ENCODE results near the gene SYNPO2. TPM values are rescaled to one million over a fixed set of nuclear protein-coding genes. Genes with fewer than 3 reads are reported as not detected.

The SYNPO2 gene
- total and polyA plus RNA-seq, 10 of the 15 experiments (the other 5 are each of a cell fraction or from before 2014, with no cell fraction given) = 0.04 to 0.34 (median 0.28) TPM

DNA sequence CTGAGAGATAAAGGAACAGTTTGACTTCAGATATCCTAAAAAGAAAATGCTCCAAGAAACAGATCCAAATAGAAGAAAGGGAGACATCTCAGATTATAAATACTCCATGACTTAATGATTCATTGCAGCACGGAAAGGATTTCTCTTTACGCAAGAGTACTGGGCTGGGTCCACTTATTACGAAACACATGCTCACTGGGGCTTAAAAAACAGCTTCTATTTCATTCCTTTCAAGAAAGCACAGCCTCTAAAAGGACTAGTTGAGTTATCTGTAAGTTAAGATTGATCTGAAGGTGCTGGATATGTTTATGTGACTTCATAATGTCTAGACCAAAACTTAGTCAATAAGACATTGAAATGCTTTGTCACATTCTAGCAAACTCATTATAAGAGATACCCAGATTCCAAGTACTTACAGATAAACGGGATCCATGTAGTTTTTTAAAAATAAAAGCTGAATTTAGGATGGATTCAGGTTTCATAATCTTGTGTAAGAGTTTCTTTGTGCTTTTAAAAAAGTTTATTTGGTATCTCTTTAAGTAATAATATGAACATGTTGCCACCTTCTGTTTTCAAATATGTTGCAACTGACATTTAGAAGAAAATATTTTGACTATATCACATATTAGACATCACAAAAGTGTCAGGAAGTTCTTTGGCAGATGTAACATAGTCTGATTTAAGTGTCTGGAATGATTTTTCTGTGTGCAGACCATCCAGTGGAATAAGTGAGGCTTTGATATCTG, 137.4 kb downstream of the SYNPO2 start:
- no peak for FAIRE-seq
- no peak overlapping the region for H2AFZ ChIP-seq (ENCODE audit: control insufficient read depth, low read depth, low read length)
- no TSS peak for BruUV-seq (replicated peaks)
- no peak overlapping the region for H3K27ac ChIP-seq (ENCODE audit: control insufficient read depth, insufficient read depth)
- no peak for ATAC-seq
- no peak overlapping the region for H3K9ac ChIP-seq (ENCODE audit: control insufficient read depth, insufficient read depth, low read length)
- 19% methylated on average over 4 of the region's 4 CpGs for WGBS (ENCODE audit: insufficient coverage, insufficient replicate concordance, low lambda C conversion rate, missing lambda C conversion rate)
- no peaks in the 10 kb centered on the region for H3K9me3 ChIP-seq (replicated peaks; ENCODE audit: control insufficient read depth, insufficient read depth, low read length)
- no peaks in the 10 kb centered on the region for H4K20me1 ChIP-seq (ENCODE audit: control insufficient read depth, insufficient read depth)
- no peaks in the 10 kb centered on the region for H3K4me1 ChIP-seq (ENCODE audit: control insufficient read depth, insufficient read depth, low read length)
- H3K27me3 ChIP-seq (replicated peaks in 1 of 2; ENCODE audit: control insufficient read depth in 2 of 2, insufficient read depth in 2 of 2, low read length in 1 of 2) = no peaks in the 10 kb centered on the region
- H3K4me2 ChIP-seq (ENCODE audit: control insufficient read depth, insufficient read depth) = no peak overlapping the region
- ChIA-PET POLR2A (no interaction called here), CTCF (interaction anchor here (0.6 to 1.7 kb wide), 4 partner anchors 13 to 258 kb away, joined by 3 to 6 read pairs (median 4); no protein-coding TSS in a partner anchor), RAD21 (ENCODE audit: unreplicated experiment) (no interaction called here), SMC1A (ENCODE audit: uncharacterized antibody, unreplicated experiment) (interaction anchor here (0.9 to 1.8 kb wide), 6 partner anchors 9 to 252 kb away, joined by 3 to 7 read pairs (median 4); no protein-coding TSS in a partner anchor)
- no peaks in the 10 kb centered on the region for H3K79me2 ChIP-seq (ENCODE audit: control insufficient read depth, insufficient read depth, low read length)
- in situ Hi-C loops (cut with MboI) (no loop called here), intact Hi-C loops (cut with micrococcal nuclease; ENCODE audit: unreplicated experiment) (no loop called here)
- H3K36me3 ChIP-seq (ENCODE audit: control insufficient read depth in 2 of 2, insufficient read depth in 2 of 2, low read length in 1 of 2) = no peaks in the 10 kb centered on the region
- no peak overlapping the region for H3K4me3 ChIP-seq
- no peak for DNase-seq (ENCODE audit: low read depth, low spot score)
- TF ChIP-seq RUNX3 (IDR thresholded peaks at IDR 0.05; ENCODE audit: low read length) (no peak), ZBTB11 (CRISPR knock-in tag; IDR thresholded peaks at IDR 0.05) (no peak), SKIL (IDR thresholded peaks at IDR 0.05; ENCODE audit: low read depth, poor library complexity, severe bottlenecking) (no peak), BACH1 (IDR thresholded peaks at IDR 0.05; ENCODE audit: borderline replicate concordance) (no peak), POU2F2 (IDR thresholded peaks at IDR 0.05; ENCODE audit: borderline replicate concordance, low read depth, low read length) (no peak), SRF (IDR thresholded peaks at IDR 0.05; ENCODE audit: low read depth in 2 of 2, low read length in 2 of 2) (no peak)
- TF ChIP-seq, protein P1, sequence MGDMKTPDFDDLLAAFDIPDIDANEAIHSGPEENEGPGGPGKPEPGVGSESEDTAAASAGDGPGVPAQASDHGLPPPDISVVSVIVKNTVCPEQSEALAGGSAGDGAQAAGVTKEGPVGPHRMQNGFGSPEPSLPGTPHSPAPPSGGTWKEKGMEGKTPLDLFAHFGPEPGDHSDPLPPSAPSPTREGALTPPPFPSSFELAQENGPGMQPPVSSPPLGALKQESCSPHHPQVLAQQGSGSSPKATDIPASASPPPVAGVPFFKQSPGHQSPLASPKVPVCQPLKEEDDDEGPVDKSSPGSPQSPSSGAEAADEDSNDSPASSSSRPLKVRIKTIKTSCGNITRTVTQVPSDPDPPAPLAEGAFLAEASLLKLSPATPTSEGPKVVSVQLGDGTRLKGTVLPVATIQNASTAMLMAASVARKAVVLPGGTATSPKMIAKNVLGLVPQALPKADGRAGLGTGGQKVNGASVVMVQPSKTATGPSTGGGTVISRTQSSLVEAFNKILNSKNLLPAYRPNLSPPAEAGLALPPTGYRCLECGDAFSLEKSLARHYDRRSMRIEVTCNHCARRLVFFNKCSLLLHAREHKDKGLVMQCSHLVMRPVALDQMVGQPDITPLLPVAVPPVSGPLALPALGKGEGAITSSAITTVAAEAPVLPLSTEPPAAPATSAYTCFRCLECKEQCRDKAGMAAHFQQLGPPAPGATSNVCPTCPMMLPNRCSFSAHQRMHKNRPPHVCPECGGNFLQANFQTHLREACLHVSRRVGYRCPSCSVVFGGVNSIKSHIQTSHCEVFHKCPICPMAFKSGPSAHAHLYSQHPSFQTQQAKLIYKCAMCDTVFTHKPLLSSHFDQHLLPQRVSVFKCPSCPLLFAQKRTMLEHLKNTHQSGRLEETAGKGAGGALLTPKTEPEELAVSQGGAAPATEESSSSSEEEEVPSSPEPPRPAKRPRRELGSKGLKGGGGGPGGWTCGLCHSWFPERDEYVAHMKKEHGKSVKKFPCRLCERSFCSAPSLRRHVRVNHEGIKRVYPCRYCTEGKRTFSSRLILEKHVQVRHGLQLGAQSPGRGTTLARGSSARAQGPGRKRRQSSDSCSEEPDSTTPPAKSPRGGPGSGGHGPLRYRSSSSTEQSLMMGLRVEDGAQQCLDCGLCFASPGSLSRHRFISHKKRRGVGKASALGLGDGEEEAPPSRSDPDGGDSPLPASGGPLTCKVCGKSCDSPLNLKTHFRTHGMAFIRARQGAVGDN (IDR thresholded peaks at IDR 0.05) = no peak
- TF ChIP-seq, protein P2, sequence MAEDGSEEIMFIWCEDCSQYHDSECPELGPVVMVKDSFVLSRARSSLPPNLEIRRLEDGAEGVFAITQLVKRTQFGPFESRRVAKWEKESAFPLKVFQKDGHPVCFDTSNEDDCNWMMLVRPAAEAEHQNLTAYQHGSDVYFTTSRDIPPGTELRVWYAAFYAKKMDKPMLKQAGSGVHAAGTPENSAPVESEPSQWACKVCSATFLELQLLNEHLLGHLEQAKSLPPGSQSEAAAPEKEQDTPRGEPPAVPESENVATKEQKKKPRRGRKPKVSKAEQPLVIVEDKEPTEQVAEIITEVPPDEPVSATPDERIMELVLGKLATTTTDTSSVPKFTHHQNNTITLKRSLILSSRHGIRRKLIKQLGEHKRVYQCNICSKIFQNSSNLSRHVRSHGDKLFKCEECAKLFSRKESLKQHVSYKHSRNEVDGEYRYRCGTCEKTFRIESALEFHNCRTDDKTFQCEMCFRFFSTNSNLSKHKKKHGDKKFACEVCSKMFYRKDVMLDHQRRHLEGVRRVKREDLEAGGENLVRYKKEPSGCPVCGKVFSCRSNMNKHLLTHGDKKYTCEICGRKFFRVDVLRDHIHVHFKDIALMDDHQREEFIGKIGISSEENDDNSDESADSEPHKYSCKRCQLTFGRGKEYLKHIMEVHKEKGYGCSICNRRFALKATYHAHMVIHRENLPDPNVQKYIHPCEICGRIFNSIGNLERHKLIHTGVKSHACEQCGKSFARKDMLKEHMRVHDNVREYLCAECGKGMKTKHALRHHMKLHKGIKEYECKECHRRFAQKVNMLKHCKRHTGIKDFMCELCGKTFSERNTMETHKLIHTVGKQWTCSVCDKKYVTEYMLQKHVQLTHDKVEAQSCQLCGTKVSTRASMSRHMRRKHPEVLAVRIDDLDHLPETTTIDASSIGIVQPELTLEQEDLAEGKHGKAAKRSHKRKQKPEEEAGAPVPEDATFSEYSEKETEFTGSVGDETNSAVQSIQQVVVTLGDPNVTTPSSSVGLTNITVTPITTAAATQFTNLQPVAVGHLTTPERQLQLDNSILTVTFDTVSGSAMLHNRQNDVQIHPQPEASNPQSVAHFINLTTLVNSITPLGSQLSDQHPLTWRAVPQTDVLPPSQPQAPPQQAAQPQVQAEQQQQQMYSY (CRISPR knock-in tag; IDR thresholded peaks at IDR 0.05) = no peak

Data from GM12878 (cell line).